Heart left ventricle (tissue), 16 donors: ENCODE data around the gene NOC2L. TPM values are rescaled to one million over a fixed set of nuclear protein-coding genes. Genes with fewer than 3 reads are reported as not detected.
A peak's percentile ranks its signal among the peaks of the same experiment; 100 is the strongest.

ENCODE experiments used
- ATAC-seq, 4 donors: fragments of 200-7000 bp; cut with Tn5 transposase; one replicate each; pipeline ENCODE4 v1.9.1; 2020 to 2022; ENCODE audit warnings: moderate library complexity in 4 of 4, mild to moderate bottlenecking in 3 of 4, moderate number of reproducible peaks in 1 of 4
- DNase-seq, 5 donors: peaks; one replicate each; pipeline ENCODE4 v3.0.0-alpha.2; 2020
- H3K27ac ChIP-seq, 12 donors: fragments of 200-600 bp; sonication (generic) in 4 of 12; one replicate each; pipeline versions ENCODE4 v1.5.0 to v1.8.0; 2016 to 2022; ENCODE audit warnings: mild to moderate bottlenecking in 2 of 12
- H3K27me3 ChIP-seq, 9 donors: fragments of 200-600 bp; sonication (generic) in 2 of 9; one replicate each; pipeline versions ENCODE4 v1.5.1 to v1.8.0; 2016 to 2022; ENCODE audit warnings: mild to moderate bottlenecking in 3 of 9
- H3K36me3 ChIP-seq, 9 donors: fragments of 200-600 bp; sonication (generic) in 2 of 9; one replicate each; pipeline versions ENCODE4 v1.5.0 to v1.8.0; 2018 to 2022; ENCODE audit warnings: mild to moderate bottlenecking in 2 of 9
- H3K4me1 ChIP-seq, 12 donors: fragments of 200-600 bp; sonication (generic) in 4 of 12; one replicate each; pipeline versions ENCODE4 v1.5.0 to v1.8.0; 2016 to 2022; ENCODE audit warnings: mild to moderate bottlenecking in 3 of 12
- H3K4me3 ChIP-seq, 12 donors: fragments of 200-600 bp; sonication (generic) in 4 of 12; one replicate each; pipeline versions ENCODE4 v1.5.0 to v1.8.0; 2017 to 2022; ENCODE audit warnings: mild to moderate bottlenecking in 9 of 12, moderate library complexity in 4 of 12
- H3K9me3 ChIP-seq, 12 donors: fragments of 200-600 bp; sonication (generic) in 4 of 12; one replicate each; pipeline versions ENCODE4 v1.5.0 to v1.8.0; 2016 to 2022; ENCODE audit warnings: mild to moderate bottlenecking in 1 of 12
- POLR2A ChIP-seq, 2 donors: fragments of 450-650 bp; IDR thresholded peaks; one replicate each; pipeline ENCODE4 v1.6.1; 2017; ENCODE audit warnings: antibody characterized with exemption in 2 of 2, mild to moderate bottlenecking in 2 of 2, moderate library complexity in 2 of 2
- WGBS, 4 donors: extraction: QIAGEN DNeasy Blood & Tissue Kit in 2 of 4; methylation state at CpG; one replicate each; pipeline versions ENCODE4 v1.1.5 to v1.1.7; 2013 to 2018; 5-methylcytosine and 5-hydroxymethylcytosine counted together
- intact Hi-C, 10 donors: fragments of 100-400 bp; cut with DNase I; formaldehyde crosslinking; loops; one replicate each; pipeline versions ENCODE4 v1.11.1 to v1.14.2; 2022
- long read RNA-seq, 3 donors: library from polyadenylated mRNA; unstranded; transcript quantifications; one replicate each; pipeline ENCODE4 v2.0.0, GENCODE V29; 2020 to 2021
- polyA plus RNA-seq, 2 donors: library from polyadenylated mRNA; stranded (reverse); fragments of 200-250 nt; gene quantifications; one replicate each; pipeline ENCODE4 v1.2.3, GENCODE V29; 2013
- total RNA-seq, 9 donors: library from RNA; depleted of rRNA in 2 of 9; stranded (reverse); fragments of >200 nt in 2 of 9; fragmentation: NEBNext Ultra II Directional in 3 of 9; extraction: Animal tissue kit (Norgen Biotek cat#: 25700) in 3 of 9; gene quantifications; one replicate each; pipeline versions ENCODE4 v1.1.0 to v1.2.4, GENCODE V29; 2016 to 2023
- TF ChIP-seq, protein P1 (sequence below), 12 donors: fragments of 200-600 bp; sonication (generic) in 4 of 12; IDR thresholded peaks; one replicate each; pipeline versions ENCODE4 v1.5.0 to v1.8.0; 2018 to 2022; ENCODE audit warnings: antibody characterized with exemption in 12 of 12, mild to moderate bottlenecking in 5 of 12
- donor health status: ischemic (EF 13 %, LVEDD 7.1; RV severe dilation, severe dysfunction).
- donor health status: healthy with polysubstance abuse.
- donor health status: DM: no; HTN: yes; CAD: no.
- donor health status: DM: no; HTN: no; CAD: no.
- donor health status: ischemic (EF 25% LVEDD 6.9; RV normal size, moderate dysfunction).
- donor health status: ischemic (EF 25% LVEDD 5.7; RV mildly dilated, moderate dysfunction).
- donor health status: healthy.
- donor health status: DM: yes; HTN: yes; CAD: no.
- donor health status: ischemic (EF 35%, LVEDD 5.7; RV mildly dilated, moderate dysfunction).
- donor health status: nonischemic (EF 11% LVEDD 7.7; RV severe dilation, severe dysfunction).
- donor health status: DM: yes; HTN: yes; CAD: no.
- donor health status: PGD.
- donor health status: ischemic (EF 29% LVEDD 5.4; RV normal size, mild dysfunction).
- donor health status: nonischemic (EF 23%, LVEDD 6.1; RV moderate dilation, normal function).

The NOC2L gene
- total RNA-seq: 10 to 100 TPM; 36.0 to 63.6 (median 43.3) TPM
- 10 to 100 TPM; 55.1 to 85.3 TPM for polyA plus RNA-seq
- long read RNA-seq, donor 1, transcript NOC2L-201 (19 exons, 2,790 nt): major isoform, 94 of 226 reads
- long read RNA-seq, donor 1, partial matches to known transcripts: 35 of 226 reads
- long read RNA-seq, donor 1, other reads (novel, unspliced or antisense): 94 of 226 reads
- long read RNA-seq, donor 2, transcript NOC2L-201 (19 exons, 2,790 nt): major isoform, 316 of 705 reads
- long read RNA-seq, donor 2, partial matches to known transcripts: 44 of 705 reads
- long read RNA-seq, donor 2, other reads (novel, unspliced or antisense): 344 of 705 reads
- long read RNA-seq, donor 3, transcript NOC2L-201 (19 exons, 2,790 nt): major isoform, 129 of 296 reads
- long read RNA-seq, donor 3, partial matches to known transcripts: 33 of 296 reads
- long read RNA-seq, donor 3, other reads (novel, unspliced or antisense): 132 of 296 reads

DNA sequence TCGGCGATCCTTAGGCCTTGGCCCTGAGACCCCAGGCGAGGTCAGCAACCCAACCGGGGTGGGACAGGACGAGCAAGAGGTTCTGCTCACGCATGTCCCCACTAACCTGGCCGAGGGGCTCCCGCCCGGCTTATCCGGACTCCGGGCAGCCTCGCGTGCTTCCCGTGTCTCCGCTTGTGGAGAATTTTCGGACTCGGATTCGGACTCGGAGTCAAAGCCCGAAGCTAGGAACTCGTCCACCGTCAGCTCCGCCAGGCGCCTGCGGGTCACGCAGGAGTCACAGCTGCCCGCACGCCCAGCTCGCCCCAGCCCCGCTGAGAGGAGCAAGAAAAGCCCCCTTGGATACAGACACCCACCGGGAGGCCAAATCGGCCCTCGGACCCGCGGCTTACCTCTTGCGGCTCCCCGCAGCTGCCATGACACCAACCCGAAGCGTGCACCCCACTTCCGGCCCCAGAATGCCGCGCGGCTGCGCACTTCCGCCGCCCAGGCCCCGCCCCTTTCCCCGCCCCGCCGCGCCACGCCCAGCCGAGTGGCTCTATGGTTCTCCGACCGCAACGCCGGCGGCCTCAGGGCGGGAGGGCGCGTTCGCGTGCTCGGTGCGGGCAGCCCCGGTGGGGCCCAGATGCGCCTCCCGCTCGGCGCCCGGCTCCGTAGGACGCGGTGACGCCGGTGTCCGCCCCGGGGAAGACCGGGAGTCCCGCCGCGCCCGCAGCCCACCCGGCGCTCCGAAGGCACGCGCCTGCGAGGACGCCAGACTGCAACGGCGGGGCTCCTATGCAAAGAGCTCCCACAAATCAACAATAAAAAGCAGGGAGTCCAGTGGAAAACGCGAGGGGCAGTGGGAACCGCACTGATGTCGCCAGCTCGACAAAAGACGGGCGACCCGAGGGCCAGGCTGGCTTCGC is at the start of gene NOC2L:
NOC2L (minus strand) TSS at position 434 of the 908 bp plus-strand sequence; CDS start at position 418, 16 bp downstream.
- H3K27ac ChIP-seq: peak within 1 kb of the TSS in 9 of 12 donors; percentile 41 to 80 (median 65)
- peak; percentile 93 to 97 (median 94) for DNase-seq

DNA sequence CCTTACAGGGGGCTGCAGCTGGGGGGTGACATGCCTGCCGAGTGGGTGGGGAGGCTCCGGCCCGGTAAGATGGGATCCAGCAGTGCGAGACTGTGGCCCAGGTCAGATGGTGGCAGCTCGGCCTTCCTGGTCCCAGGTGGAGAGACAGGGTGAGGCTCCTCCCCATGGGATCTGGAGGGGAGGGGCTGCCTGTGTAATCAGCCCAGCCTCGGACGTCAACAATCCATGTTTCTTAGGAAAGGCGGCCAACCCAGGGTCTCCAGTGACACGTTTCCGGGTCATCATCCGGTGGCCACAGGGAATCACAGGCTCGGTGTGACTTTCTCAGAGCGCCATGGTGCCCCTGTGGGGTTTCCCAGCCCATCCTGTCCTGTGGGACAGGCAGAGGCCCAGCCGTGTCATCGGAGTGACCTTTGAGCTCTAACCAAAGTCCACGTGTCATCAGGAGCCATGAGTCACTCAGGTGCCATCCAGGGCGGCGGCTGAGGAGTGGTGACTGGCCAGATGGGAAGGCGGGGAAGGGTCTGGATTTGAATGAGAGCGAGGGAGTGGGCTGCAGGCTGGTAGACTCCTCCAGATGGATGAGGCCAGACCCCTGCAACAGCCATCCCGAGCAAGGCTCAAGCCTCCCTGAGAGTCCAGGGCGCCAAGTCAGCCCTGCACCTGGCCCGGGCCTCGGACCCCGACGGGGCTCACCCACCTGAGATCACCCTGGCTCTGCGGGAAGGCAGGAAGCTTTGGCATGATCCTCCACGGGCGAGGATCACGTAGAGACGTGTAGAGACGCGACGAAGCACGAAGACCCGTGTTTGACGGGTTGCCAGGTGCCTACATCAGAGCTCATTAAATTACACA is 47.5 kb upstream of the NOC2L start:
- H3K27me3 ChIP-seq: peaks cover 0 to 24% (median 0%) of the 10 kb centered on the region in 9 donors
- no peak for TF ChIP-seq POLR2A (IDR thresholded peaks at IDR 0.05)
- TF ChIP-seq, protein P1, sequence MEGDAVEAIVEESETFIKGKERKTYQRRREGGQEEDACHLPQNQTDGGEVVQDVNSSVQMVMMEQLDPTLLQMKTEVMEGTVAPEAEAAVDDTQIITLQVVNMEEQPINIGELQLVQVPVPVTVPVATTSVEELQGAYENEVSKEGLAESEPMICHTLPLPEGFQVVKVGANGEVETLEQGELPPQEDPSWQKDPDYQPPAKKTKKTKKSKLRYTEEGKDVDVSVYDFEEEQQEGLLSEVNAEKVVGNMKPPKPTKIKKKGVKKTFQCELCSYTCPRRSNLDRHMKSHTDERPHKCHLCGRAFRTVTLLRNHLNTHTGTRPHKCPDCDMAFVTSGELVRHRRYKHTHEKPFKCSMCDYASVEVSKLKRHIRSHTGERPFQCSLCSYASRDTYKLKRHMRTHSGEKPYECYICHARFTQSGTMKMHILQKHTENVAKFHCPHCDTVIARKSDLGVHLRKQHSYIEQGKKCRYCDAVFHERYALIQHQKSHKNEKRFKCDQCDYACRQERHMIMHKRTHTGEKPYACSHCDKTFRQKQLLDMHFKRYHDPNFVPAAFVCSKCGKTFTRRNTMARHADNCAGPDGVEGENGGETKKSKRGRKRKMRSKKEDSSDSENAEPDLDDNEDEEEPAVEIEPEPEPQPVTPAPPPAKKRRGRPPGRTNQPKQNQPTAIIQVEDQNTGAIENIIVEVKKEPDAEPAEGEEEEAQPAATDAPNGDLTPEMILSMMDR (IDR thresholded peaks at IDR 0.05): no peak
- WGBS, 4 donors: 79 to 87% (median 84%) methylated on average over 28 to 37 of the region's 37 CpGs
- H3K4me3 ChIP-seq: no peak overlapping the region
- no peaks in the 10 kb centered on the region for H3K9me3 ChIP-seq
- H3K36me3 ChIP-seq: peaks cover 0 to 4% (median 0%) of the 10 kb centered on the region in 9 donors
- DNase-seq (peak in 4 of 5 donors; percentile 18 to 40 (median 32)), ATAC-seq (no peak)
- H3K27ac ChIP-seq: no peak overlapping the region
- intact Hi-C loops: no loop called here
- peaks cover 9 to 31% (median 21%) of the 10 kb centered on the region in 12 donors for H3K4me1 ChIP-seq

More for the DNA sequence above, at the start of gene NOC2L:
- 7 to 11% (median 8%) methylated on average over 47 to 101 of the region's 101 CpGs for WGBS, 4 donors
- peaks cover 0 to 34% (median 22%) of the 10 kb centered on the region in 12 donors for H3K4me1 ChIP-seq
- intact Hi-C loops: loop anchor here in 2 of 10 donors (5.0 to 10.0 kb wide), 2 partner anchors 52 to 54 kb away; no protein-coding TSS in a partner anchor
- H3K36me3 ChIP-seq: peaks cover 0 to 41% (median 29%) of the 10 kb centered on the region in 9 donors
- ATAC-seq: peak; percentile 76 to 95 (median 94)
- H3K4me3 ChIP-seq: peak within 1 kb of the TSS; percentile 83 to 100 (median 95)
- TF ChIP-seq, protein P1 (IDR thresholded peaks at IDR 0.05): no peak
- peak in 1 of 2 donors; percentile 54 for TF ChIP-seq POLR2A (IDR thresholded peaks at IDR 0.05)
- H3K27me3 ChIP-seq: no peaks in the 10 kb centered on the region
- H3K9me3 ChIP-seq: no peaks in the 10 kb centered on the region

DNA sequence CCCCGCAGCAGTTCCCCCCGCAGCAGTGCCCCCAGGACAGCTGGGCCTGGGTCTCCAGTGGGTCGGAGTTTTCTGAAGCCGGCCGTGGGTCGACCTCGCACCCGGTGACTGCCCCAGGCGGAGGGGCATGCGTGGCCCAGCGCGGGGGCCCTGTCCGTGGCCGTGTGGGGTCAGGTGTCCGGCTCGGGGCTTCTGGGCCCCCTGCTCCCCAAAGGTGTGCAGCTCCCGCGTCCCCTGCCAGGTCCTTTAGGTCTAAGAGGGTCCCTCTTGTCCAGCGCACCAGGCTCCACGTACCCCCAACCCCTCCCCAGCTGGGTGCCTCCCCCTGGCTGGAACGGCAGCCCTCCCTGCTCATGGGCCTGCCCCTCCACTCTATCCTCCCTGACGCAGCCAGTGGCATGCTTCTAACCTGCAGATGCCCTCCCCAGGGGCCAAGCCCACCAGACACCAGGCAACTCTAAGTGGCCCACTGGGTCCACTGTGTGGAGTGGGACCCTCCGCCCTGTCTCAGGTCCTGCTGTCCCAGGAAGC is 46.8 kb upstream of the NOC2L start:
- WGBS, 4 donors: 53 to 79% (median 58%) methylated on average over 2 to 23 of the region's 23 CpGs
- intact Hi-C loops: no loop called here

More for the DNA sequence above, 46.8 kb upstream of the NOC2L start:
- Histone ChIP-seq H3K4me3 (no peak overlapping the region), H3K4me1 (peaks cover 10 to 38% (median 25%) of the 10 kb centered on the region in 12 donors), H3K27ac (peak overlapping the region in 2 of 12 donors; percentile 31 to 54), H3K9me3 (no peaks in the 10 kb centered on the region), H3K36me3 (peaks cover 0 to 4% (median 0%) of the 10 kb centered on the region in 9 donors), H3K27me3 (peaks cover 0 to 31% (median 0%) of the 10 kb centered on the region in 9 donors)
- no peak for ATAC-seq
- no peak for TF ChIP-seq POLR2A (IDR thresholded peaks at IDR 0.05)
- TF ChIP-seq, protein P1 (IDR thresholded peaks at IDR 0.05): no peak
- DNase-seq: peak in 2 of 5 donors; percentile 27 to 58
